Measurements from ENCODE around the gene SMYD3. TPM values are rescaled to one million over a fixed set of nuclear protein-coding genes. Genes with fewer than 3 reads are reported as not detected.
A peak's percentile ranks its signal among the peaks of the same experiment; 100 is the strongest.
"Not testable (repeated sequence)": the region's sequence is repeated elsewhere in the genome, so short reads cannot be mapped to it uniquely, and the experiment has no call there.

Gene SMYD3
- total RNA-seq, 1 donor: 171 TPM

- Histone ChIP-seq H2AFZ (ENCODE audit: low read length) (no peak overlapping the region), H3K36me3 (ENCODE audit: insufficient read depth, low read length) (peaks cover 12% of the 10 kb centered on the region), H3K4me3 (ENCODE audit: insufficient read depth, low read length) (no peak overlapping the region), H3K9me3 (ENCODE audit: low read depth, low read length) (no peaks in the 10 kb centered on the region), H4K20me1 (ENCODE audit: insufficient read depth, low read length) (no peaks in the 10 kb centered on the region), H3K27me3 (ENCODE audit: insufficient read depth, low read length) (no peaks in the 10 kb centered on the region), H3K4me1 (ENCODE audit: insufficient read depth, low read length) (peaks cover 2% of the 10 kb centered on the region), H3K4me2 (ENCODE audit: insufficient read depth, low read length) (no peak overlapping the region), H3K27ac (ENCODE audit: low read depth, low read length) (no peak overlapping the region), H3K79me2 (ENCODE audit: insufficient read depth, low read length) (no peaks in the 10 kb centered on the region)
- TF ChIP-seq CTCF (IDR thresholded peaks at IDR 0.05; ENCODE audit: extremely low read depth, low read depth, low read length): no peak
- no peak for DNase-seq (ENCODE audit: insufficient read length, low spot score, missing footprints)
Measured at GRCh38 chr1:245749053-245749452, 758.0 kb downstream of the SMYD3 start.

DNA sequence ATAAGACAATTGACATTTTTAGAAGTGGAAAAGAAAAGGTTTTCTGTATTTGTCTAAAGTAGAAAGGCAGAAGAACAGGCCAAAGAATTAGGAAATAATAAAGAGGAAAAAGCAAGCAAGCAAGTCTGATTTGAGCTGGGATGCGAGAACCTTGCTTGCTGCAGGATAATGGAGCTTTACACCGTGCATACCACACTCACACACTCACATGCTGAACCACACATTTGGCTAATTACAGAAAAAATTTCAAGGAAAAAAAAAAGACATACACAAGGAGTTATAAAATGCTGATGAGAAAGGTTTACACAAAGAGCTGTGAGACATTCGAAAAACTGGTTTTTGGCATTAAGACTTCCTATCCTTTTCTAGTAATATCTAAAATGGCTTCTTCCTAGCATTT is 758.4 kb downstream of the SMYD3 start:
- peaks cover 12% of the 10 kb centered on the region for H3K36me3 ChIP-seq (ENCODE audit: insufficient read depth, low read length)
- H3K4me2 ChIP-seq (ENCODE audit: insufficient read depth, low read length): no peak overlapping the region
- H2AFZ ChIP-seq (ENCODE audit: low read length): no peak overlapping the region
- DNase-seq (ENCODE audit: insufficient read length, low spot score, missing footprints): no peak
- H3K4me3 ChIP-seq (ENCODE audit: insufficient read depth, low read length): no peak overlapping the region
- H3K27me3 ChIP-seq (ENCODE audit: insufficient read depth, low read length): no peaks in the 10 kb centered on the region
- H3K79me2 ChIP-seq (ENCODE audit: insufficient read depth, low read length): no peaks in the 10 kb centered on the region
- H4K20me1 ChIP-seq (ENCODE audit: insufficient read depth, low read length): no peaks in the 10 kb centered on the region
- peaks cover 2% of the 10 kb centered on the region for H3K4me1 ChIP-seq (ENCODE audit: insufficient read depth, low read length)
- no peak overlapping the region for H3K27ac ChIP-seq (ENCODE audit: low read depth, low read length)
- no peaks in the 10 kb centered on the region for H3K9me3 ChIP-seq (ENCODE audit: low read depth, low read length)
- TF ChIP-seq CTCF (IDR thresholded peaks at IDR 0.05; ENCODE audit: extremely low read depth, low read depth, low read length): no peak

DNA sequence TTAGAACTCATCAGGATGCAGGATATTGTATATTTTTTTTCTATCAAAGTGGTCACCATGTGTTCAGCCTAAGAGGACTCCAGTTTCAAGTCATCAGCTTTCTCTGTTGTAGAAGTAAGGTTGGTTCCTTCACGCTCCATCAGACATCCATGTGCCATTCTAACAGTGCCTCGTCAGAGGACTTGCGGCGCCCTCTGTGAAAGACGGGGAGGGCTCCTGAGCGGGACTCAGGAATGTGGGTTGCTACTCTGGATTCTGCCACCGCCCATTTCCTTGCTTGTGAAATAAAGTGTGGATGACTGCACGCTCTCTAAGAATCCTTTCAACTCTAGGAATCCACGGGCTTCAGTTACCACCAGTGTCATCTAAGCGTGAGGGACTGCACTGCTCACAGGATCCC is 758.8 kb downstream of the SMYD3 start:
- H3K27me3 ChIP-seq (ENCODE audit: insufficient read depth, low read length): no peaks in the 10 kb centered on the region
- no peak for DNase-seq (ENCODE audit: insufficient read length, low spot score, missing footprints)

GRCh38 chr1:245742896-245743295 is 764.2 kb downstream of the SMYD3 start:
- Histone ChIP-seq H2AFZ (ENCODE audit: low read length) (peak overlapping the region; percentile 46), H3K4me1 (ENCODE audit: insufficient read depth, low read length) (peaks cover 7% of the 10 kb centered on the region), H4K20me1 (ENCODE audit: insufficient read depth, low read length) (no peaks in the 10 kb centered on the region), H3K36me3 (ENCODE audit: insufficient read depth, low read length) (peaks cover 2% of the 10 kb centered on the region), H3K27ac (ENCODE audit: low read depth, low read length) (no peak overlapping the region), H3K9me3 (ENCODE audit: low read depth, low read length) (no peaks in the 10 kb centered on the region), H3K4me3 (ENCODE audit: insufficient read depth, low read length) (peak overlapping the region; percentile 20), H3K4me2 (ENCODE audit: insufficient read depth, low read length) (peak overlapping the region; percentile 30), H3K27me3 (ENCODE audit: insufficient read depth, low read length) (no peaks in the 10 kb centered on the region), H3K79me2 (ENCODE audit: insufficient read depth, low read length) (no peaks in the 10 kb centered on the region)
- TF ChIP-seq CTCF (IDR thresholded peaks at IDR 0.05; ENCODE audit: extremely low read depth, low read depth, low read length): no peak
- DNase-seq (ENCODE audit: insufficient read length, low spot score, missing footprints): peak; percentile 35

More for the DNA sequence above, 758.8 kb downstream of the SMYD3 start:
- TF ChIP-seq CTCF (IDR thresholded peaks at IDR 0.05; ENCODE audit: extremely low read depth, low read depth, low read length): no peak
- no peaks in the 10 kb centered on the region for H3K79me2 ChIP-seq (ENCODE audit: insufficient read depth, low read length)
- no peaks in the 10 kb centered on the region for H4K20me1 ChIP-seq (ENCODE audit: insufficient read depth, low read length)
- no peak overlapping the region for H3K27ac ChIP-seq (ENCODE audit: low read depth, low read length)
- H3K9me3 ChIP-seq (ENCODE audit: low read depth, low read length): no peaks in the 10 kb centered on the region
- H3K4me1 ChIP-seq (ENCODE audit: insufficient read depth, low read length): peaks cover 3% of the 10 kb centered on the region
- no peak overlapping the region for H3K4me2 ChIP-seq (ENCODE audit: insufficient read depth, low read length)
- H3K36me3 ChIP-seq (ENCODE audit: insufficient read depth, low read length): peaks cover 12% of the 10 kb centered on the region
- no peak overlapping the region for H3K4me3 ChIP-seq (ENCODE audit: insufficient read depth, low read length)
- H2AFZ ChIP-seq (ENCODE audit: low read length): no peak overlapping the region

- not testable (repeated sequence) for DNase-seq (ENCODE audit: insufficient read length, low spot score, missing footprints); H2AFZ ChIP-seq (ENCODE audit: low read length)
Measured at GRCh38 chr1:245740336-245740735, 766.7 kb downstream of the SMYD3 start.

More at GRCh38 chr1:245740336-245740735, 766.7 kb downstream of the SMYD3 start:
- H3K27ac ChIP-seq (ENCODE audit: low read depth, low read length); H3K4me3 ChIP-seq (ENCODE audit: insufficient read depth, low read length); H3K4me1 ChIP-seq (ENCODE audit: insufficient read depth, low read length); H3K36me3 ChIP-seq (ENCODE audit: insufficient read depth, low read length); H3K9me3 ChIP-seq (ENCODE audit: low read depth, low read length); H3K4me2 ChIP-seq (ENCODE audit: insufficient read depth, low read length); H3K27me3 ChIP-seq (ENCODE audit: insufficient read depth, low read length); H4K20me1 ChIP-seq (ENCODE audit: insufficient read depth, low read length); H3K79me2 ChIP-seq (ENCODE audit: insufficient read depth, low read length): not testable (repeated sequence)
